Measurements from ENCODE around the gene ZNF550. TPM values are rescaled to one million over a fixed set of nuclear protein-coding genes. Genes with fewer than 3 reads are reported as not detected.
"Not testable (repeated sequence)": the region's sequence is repeated elsewhere in the genome, so short reads cannot be mapped to it uniquely, and the experiment has no call there.

The ZNF550 gene
- total RNA-seq, 1 donor from 2014 or later = 10.8 TPM

DNA sequence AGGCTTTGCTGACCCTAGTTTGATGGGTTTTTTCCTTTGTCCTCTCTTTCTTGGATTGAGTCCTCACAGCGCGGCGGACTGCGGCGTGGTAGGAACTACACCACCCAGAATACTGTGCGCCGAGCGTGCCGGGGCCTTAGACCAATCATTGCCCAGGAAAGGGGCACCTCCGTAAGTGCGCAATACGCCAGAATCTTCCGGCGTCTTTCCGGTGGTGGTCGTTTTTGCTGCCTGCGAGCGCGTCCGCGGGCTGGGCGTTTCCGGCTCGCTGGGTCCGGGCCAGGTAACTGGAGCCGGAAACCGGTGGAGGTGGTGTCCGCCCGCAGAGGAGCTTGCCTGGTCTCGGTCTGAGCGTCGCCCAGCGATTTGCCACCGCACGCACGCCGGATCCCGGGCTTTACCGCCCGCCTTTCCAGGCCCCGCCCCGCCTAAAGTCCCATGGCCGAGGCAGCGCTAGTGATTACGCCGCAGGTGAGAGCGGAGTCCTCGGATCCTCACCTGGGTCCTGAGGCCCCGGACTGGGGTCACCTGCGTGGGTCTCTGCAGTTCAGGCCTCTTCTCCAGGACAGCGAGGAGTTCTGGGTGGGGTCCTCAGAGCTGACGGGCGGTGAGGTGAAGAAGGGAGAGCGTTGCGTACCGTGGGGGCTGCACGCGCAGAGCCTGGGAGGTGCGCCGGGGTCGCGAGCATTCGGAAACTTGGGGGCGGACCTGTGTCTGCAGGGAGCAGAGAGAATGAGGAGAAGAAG lies 32.4 kb downstream of the ZNF550 start, which contains the start of gene ZNF549:
Gene ZNF549 (plus strand): TSS at position 221 of the 746 bp plus-strand sequence. CDS start 218 bp downstream, at position 439.
- no peaks in the 10 kb centered on the region for H3K27me3 ChIP-seq (ENCODE audit: low read depth)
- H3K4me1 ChIP-seq = peaks cover 18% of the 10 kb centered on the region
- intact Hi-C loops (cut with micrococcal nuclease) = no loop called here
- H3K36me3 ChIP-seq = peaks cover 24% of the 10 kb centered on the region
- peaks cover 32% of the 10 kb centered on the region for H3K9me3 ChIP-seq (replicated peaks)
- peak; percentile 89 for DNase-seq
- TF ChIP-seq, protein P1, sequence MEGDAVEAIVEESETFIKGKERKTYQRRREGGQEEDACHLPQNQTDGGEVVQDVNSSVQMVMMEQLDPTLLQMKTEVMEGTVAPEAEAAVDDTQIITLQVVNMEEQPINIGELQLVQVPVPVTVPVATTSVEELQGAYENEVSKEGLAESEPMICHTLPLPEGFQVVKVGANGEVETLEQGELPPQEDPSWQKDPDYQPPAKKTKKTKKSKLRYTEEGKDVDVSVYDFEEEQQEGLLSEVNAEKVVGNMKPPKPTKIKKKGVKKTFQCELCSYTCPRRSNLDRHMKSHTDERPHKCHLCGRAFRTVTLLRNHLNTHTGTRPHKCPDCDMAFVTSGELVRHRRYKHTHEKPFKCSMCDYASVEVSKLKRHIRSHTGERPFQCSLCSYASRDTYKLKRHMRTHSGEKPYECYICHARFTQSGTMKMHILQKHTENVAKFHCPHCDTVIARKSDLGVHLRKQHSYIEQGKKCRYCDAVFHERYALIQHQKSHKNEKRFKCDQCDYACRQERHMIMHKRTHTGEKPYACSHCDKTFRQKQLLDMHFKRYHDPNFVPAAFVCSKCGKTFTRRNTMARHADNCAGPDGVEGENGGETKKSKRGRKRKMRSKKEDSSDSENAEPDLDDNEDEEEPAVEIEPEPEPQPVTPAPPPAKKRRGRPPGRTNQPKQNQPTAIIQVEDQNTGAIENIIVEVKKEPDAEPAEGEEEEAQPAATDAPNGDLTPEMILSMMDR (IDR thresholded peaks at IDR 0.05; ENCODE audit: borderline replicate concordance) = peak; percentile 32
- peak within 1 kb of the TSS; percentile 87 for H3K27ac ChIP-seq (replicated peaks)
- H3K4me3 ChIP-seq = peak within 1 kb of the TSS; percentile 82

DNA sequence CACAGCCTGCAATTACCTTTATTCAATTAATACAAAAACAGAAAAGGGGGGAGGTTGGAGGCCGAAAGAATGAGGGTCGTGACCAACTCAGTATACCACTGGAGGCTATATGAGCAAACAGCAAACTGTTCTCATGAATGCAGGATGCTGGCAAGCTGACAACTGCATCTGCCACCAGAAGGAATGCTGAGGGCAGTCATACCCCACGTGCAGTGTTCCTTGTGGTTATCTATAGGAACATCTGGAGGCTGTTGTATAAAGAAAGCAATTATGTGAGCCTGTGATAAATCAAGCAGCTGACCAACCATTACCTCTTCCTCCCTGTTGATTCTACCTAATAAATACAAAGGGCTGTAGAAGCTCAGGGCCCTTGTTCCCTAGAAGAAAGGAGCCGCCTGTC lies 41.6 kb downstream of the ZNF550 start:
- H3K4me3 ChIP-seq; H3K4me1 ChIP-seq; DNase-seq; H3K27me3 ChIP-seq (ENCODE audit: low read depth); intact Hi-C loops (cut with micrococcal nuclease); H3K27ac ChIP-seq (replicated peaks): not testable (repeated sequence)
- Histone ChIP-seq H3K9me3 (replicated peaks) (peaks cover 33% of the 10 kb centered on the region), H3K36me3 (peaks cover 49% of the 10 kb centered on the region)

DNA sequence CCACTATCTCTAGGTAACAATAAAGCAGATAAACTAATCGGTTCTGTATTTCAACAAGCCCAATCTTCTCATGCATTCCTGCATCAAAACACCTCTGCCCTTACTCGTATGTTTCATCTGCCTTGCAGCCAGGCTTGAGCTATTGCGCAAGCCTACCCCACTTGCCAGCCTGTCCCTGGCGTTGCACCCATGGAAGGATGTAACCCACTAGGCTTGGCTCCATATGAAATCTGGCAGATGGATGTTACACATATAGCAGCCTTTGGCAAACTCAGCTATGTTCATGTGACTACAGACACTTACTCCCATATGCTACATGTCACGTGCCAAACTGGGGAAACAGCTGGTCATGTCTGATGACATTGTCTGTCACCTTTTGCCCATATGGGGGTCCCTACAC lies 44.4 kb downstream of the ZNF550 start:
- intact Hi-C loops (cut with micrococcal nuclease) = no loop called here
- no peaks in the 10 kb centered on the region for H3K27me3 ChIP-seq (ENCODE audit: low read depth)
- peaks cover 60% of the 10 kb centered on the region for H3K9me3 ChIP-seq (replicated peaks)
- TF ChIP-seq, protein P1 (IDR thresholded peaks at IDR 0.05; ENCODE audit: borderline replicate concordance) = no peak
- DNase-seq = no peak
- no peaks in the 10 kb centered on the region for H3K4me1 ChIP-seq
- peaks cover 70% of the 10 kb centered on the region for H3K36me3 ChIP-seq
- H3K27ac ChIP-seq (replicated peaks) = no peak overlapping the region
- no peak overlapping the region for H3K4me3 ChIP-seq

DNA sequence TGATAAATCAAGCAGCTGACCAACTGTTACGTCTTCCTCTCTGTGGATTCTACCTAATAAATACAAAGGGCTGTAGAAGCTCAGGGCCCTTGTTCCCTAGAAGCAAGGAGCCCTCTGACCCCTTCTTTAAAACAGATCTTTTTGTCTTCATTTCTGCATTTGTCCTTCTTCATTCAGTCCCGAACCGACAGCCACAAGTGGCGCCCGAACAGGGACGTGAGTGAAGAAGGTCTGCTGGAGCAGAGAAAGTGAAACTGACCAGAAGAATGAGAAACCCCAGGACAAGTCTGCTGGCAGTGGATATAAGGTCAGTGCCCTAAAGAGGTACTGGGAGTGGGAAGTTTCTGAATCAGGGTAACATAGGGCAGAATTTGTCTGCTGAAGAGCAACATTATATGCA lies 46.8 kb downstream of the ZNF550 start:
- no peak overlapping the region for H3K27ac ChIP-seq (replicated peaks)
- no peak for DNase-seq
- peaks cover 79% of the 10 kb centered on the region for H3K9me3 ChIP-seq (replicated peaks)
- no peaks in the 10 kb centered on the region for H3K27me3 ChIP-seq (ENCODE audit: low read depth)
- no peak overlapping the region for H3K4me3 ChIP-seq
- TF ChIP-seq, protein P1 (IDR thresholded peaks at IDR 0.05; ENCODE audit: borderline replicate concordance) = no peak
- intact Hi-C loops (cut with micrococcal nuclease) = no loop called here
- H3K4me1 ChIP-seq = no peaks in the 10 kb centered on the region
- peaks cover 88% of the 10 kb centered on the region for H3K36me3 ChIP-seq

DNA sequence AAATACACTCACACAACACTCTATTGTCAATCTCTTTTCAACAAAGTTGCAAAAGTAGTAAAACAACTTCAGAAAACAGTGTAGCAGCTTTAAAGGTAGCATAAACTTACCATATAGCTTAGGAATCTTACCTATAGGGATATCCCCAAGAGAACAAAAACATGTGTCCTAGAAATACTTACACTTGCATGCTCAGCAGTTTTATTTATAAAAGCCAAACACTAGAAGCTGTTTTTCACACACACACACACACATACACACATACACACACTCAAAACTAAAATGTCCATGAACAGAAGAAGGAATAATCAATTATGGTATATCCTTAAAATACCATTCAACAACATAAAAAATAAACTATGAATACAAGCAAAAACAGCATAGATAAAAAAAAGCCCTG lies 48.2 kb downstream of the ZNF550 start:
- DNase-seq = no peak
- no peaks in the 10 kb centered on the region for H3K4me1 ChIP-seq
- intact Hi-C loops (cut with micrococcal nuclease) = no loop called here
- H3K36me3 ChIP-seq = peaks cover 89% of the 10 kb centered on the region
- H3K4me3 ChIP-seq = no peak overlapping the region
- H3K27me3 ChIP-seq (ENCODE audit: low read depth) = no peaks in the 10 kb centered on the region
- no peak overlapping the region for H3K27ac ChIP-seq (replicated peaks)
- TF ChIP-seq, protein P1 (IDR thresholded peaks at IDR 0.05; ENCODE audit: borderline replicate concordance) = no peak
- H3K9me3 ChIP-seq (replicated peaks) = peaks cover 89% of the 10 kb centered on the region

DNA sequence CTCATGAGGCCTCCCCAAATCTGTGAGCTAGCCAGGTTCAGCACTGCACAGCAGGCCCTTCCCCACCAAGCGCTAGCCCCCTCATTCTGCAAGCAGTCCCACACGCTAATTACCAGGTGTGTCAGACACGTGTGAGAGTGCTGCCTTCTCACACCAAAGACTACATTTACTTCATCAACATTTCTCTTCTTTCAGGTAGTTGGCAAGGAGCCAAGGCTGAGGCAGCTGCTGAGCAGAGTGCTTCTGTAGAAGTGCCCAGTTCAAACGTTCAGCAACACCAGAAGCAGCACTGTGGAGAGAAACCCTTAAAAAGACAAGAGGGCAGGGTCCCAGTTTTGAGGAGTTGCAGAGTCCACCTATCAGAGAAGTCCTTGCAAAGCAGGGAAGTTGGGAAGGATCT lies 53.5 kb downstream of the ZNF550 start:
- Histone ChIP-seq H3K27ac (replicated peaks) (no peak overlapping the region), H3K4me1 (no peaks in the 10 kb centered on the region), H3K27me3 (ENCODE audit: low read depth) (no peaks in the 10 kb centered on the region), H3K36me3 (peaks cover 77% of the 10 kb centered on the region), H3K9me3 (replicated peaks) (peaks cover 72% of the 10 kb centered on the region), H3K4me3 (no peak overlapping the region)
- DNase-seq = no peak
- TF ChIP-seq, protein P1 (IDR thresholded peaks at IDR 0.05; ENCODE audit: borderline replicate concordance) = no peak
- intact Hi-C loops (cut with micrococcal nuclease) = no loop called here

DNA sequence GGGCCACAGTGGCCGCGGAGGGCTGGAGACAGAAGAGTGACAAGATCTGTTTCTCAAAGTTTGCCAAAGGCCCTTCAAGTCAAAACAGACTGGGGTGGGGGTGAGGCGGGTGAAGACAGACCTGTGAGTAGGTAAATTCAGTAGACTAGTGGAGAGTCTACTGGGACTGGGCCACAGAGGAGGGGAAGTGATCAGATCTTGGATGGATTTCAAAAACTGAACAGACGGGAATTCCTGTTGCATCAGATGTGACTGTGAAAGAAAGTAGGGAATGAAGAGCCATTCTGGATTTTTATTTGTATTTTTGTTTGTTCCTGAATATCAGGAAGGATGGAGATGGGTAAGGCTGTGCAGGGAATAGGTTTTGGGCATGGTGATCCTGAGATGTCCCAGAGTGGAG lies 59.3 kb downstream of the ZNF550 start:
- H3K4me3 ChIP-seq = peak overlapping the region; percentile 96
- H3K4me1 ChIP-seq = peaks cover 11% of the 10 kb centered on the region
- H3K36me3 ChIP-seq = peaks cover 27% of the 10 kb centered on the region
- H3K27me3 ChIP-seq (ENCODE audit: low read depth); DNase-seq; intact Hi-C loops (cut with micrococcal nuclease); H3K27ac ChIP-seq (replicated peaks): not testable (repeated sequence)
- peaks cover 31% of the 10 kb centered on the region for H3K9me3 ChIP-seq (replicated peaks)

DNA sequence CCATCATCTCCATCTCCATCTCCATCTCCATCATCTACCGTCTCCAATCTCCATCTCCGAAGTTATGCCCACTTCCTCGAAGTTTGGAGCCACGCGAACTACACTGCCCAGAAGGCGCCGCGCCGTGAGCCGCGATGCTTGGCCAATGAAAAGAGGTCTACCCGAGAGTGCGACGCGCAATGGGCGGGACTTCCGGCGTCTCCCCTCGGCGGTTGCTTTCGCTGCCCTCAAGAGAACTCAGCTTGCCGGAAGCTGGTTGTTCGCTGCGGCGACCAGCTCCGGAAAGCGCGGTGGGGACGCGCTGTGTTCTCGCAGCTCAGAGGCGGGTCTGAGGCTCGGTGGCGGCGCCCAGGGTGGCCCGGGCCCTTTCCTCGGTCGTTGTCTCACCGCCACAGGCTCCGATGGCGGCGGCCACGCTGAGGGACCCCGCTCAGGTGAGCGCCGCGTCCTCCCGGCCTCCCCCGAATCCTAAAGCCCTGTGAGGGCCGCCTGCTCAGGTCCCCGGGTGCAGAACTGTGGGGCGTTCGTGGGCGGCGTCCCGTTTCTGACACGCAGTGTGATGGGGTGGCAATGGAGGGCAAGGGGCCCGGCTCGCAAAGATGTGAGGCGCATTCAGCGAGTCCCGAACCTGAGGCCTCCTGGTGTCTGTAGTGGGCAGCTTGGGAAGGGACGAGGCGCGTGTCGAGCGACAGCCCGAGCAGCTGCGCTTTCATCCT lies 59.8 kb downstream of the ZNF550 start, which contains the start of gene ZNF773:
Gene ZNF773 (plus strand): TSS at position 259 of the 716 bp plus-strand sequence. CDS start 143 bp downstream, at position 402.
- H3K27ac ChIP-seq (replicated peaks) = peak within 1 kb of the TSS; percentile 94
- intact Hi-C loops (cut with micrococcal nuclease) = not testable (repeated sequence)

More for the DNA sequence above, 59.8 kb downstream of the ZNF550 start, which contains the start of gene ZNF773:
- Histone ChIP-seq H3K9me3 (replicated peaks) (peaks cover 33% of the 10 kb centered on the region), H3K4me1 (peaks cover 11% of the 10 kb centered on the region), H3K36me3 (peaks cover 26% of the 10 kb centered on the region), H3K4me3 (peak within 1 kb of the TSS; percentile 96)
- peak; percentile 98 for DNase-seq
- H3K27me3 ChIP-seq (ENCODE audit: low read depth) = not testable (repeated sequence)

All from left ventricle myocardium inferior (tissue), 1 donor.